CD4-positive, alpha-beta T cell (primary cell): ENCODE measurements around the gene CALN1. TPM values are rescaled to one million over a fixed set of nuclear protein-coding genes. Genes with fewer than 3 reads are reported as not detected.

Experiments
- ATAC-seq: fragments of 200-7000 bp; cut with Tn5 transposase; one replicate; pipeline ENCODE4 v1.10.0; 2022; ENCODE audit warnings: mild to moderate bottlenecking; ENCODE audit not compliant: poor library complexity
- CTCF ChIA-PET: fragments of 350-600 bp; sonication (Branson Sonifier 250); formaldehyde crosslinking; loops from one replicate; lab custom pipeline; 2021; ENCODE audit warnings: antibody characterized with exemption, inconsistent platforms; lab: Charles Lee
- POLR2A ChIA-PET: fragments of 350-600 bp; sonication (Branson Sonifier 250); formaldehyde crosslinking; loops from one replicate; lab custom pipeline; 2021; ENCODE audit warnings: antibody characterized with exemption, inconsistent platforms; lab: Charles Lee
- DNase-seq, 14 experiments: peaks; one replicate each; pipeline ENCODE4 v3.0.0-alpha.2; 2013 to 2020; ENCODE audit warnings: mixed read lengths in 2 of 14
- H3K27ac ChIP-seq, 2 donors: one replicate each; pipeline versions ENCODE4 v1.5.1 to v1.7.0; 2013; ENCODE audit warnings: low read length in 2 of 2, low read depth in 1 of 2, mild to moderate bottlenecking in 1 of 2
- H3K27me3 ChIP-seq, 2 experiments: 1 replicate in 1 of 2; 2 replicates in 1 of 2; pipeline versions ENCODE4 v1.6.1 to v1.7.0; 2013; ENCODE audit warnings: low read length in 2 of 2, control low read depth in 1 of 2, mild to moderate bottlenecking in 1 of 2, moderate library complexity in 1 of 2; ENCODE audit not compliant: insufficient read depth in 2 of 2, control insufficient read depth in 1 of 2
- H3K36me3 ChIP-seq: one replicate; pipeline ENCODE4 v1.6.1; 2013; ENCODE audit warnings: low read length, control low read depth; ENCODE audit not compliant: insufficient read depth
- H3K4me1 ChIP-seq: one replicate; pipeline ENCODE4 v1.6.1; 2013; ENCODE audit warnings: low read length, control low read depth; ENCODE audit not compliant: insufficient read depth
- H3K4me3 ChIP-seq: one replicate; pipeline ENCODE4 v1.5.1; 2013; ENCODE audit warnings: mild to moderate bottlenecking, low read length, moderate library complexity
- H3K9me3 ChIP-seq, 2 experiments: 1 replicate in 1 of 2; 2 replicates in 1 of 2; pipeline versions ENCODE4 v1.6.1 to v1.7.0; 2013; ENCODE audit warnings: low read length in 2 of 2, mild to moderate bottlenecking in 2 of 2, control low read depth in 1 of 2, moderate library complexity in 1 of 2; ENCODE audit not compliant: control insufficient read depth in 1 of 2, insufficient read depth in 1 of 2
- H3K27ac Mint-ChIP-seq: one replicate; pipeline ENCODE4 v1.8.0; 2020; ENCODE audit warnings: mixed read lengths
- H3K27me3 Mint-ChIP-seq: one replicate; pipeline ENCODE4 v1.8.0; 2021; ENCODE audit warnings: mixed read lengths
- H3K36me3 Mint-ChIP-seq: one replicate; pipeline ENCODE4 v1.8.0; 2021; ENCODE audit warnings: low read depth, mixed read lengths
- H3K4me1 Mint-ChIP-seq: one replicate; pipeline ENCODE4 v1.8.0; 2021; ENCODE audit warnings: low read depth, mixed read lengths
- H3K4me3 Mint-ChIP-seq: one replicate; pipeline ENCODE4 v1.8.0; 2020; ENCODE audit warnings: mild to moderate bottlenecking, mixed read lengths
- H3K9me3 Mint-ChIP-seq: one replicate; pipeline ENCODE4 v1.8.0; 2020; ENCODE audit warnings: mixed read lengths
- CTCF ChIP-seq: fragments of 200-600 bp; IDR thresholded peaks from one replicate; pipeline ENCODE4 v1.8.0; 2022; ENCODE audit warnings: antibody characterized with exemption, mild to moderate bottlenecking
- intact Hi-C, 2 experiments: fragments of 100-400 bp; cut with DNase I in 1 of 2; cut with micrococcal nuclease in 1 of 2; formaldehyde crosslinking; loops; one replicate each; pipeline versions ENCODE4 v1.15.1 to v1.9.0; 2023 to 2025; cut with DNase I, micrococcal nuclease
- total RNA-seq, 174 experiments: library from RNA in 2 of 174; stranded (reverse) in 2 of 174; gene quantifications; one replicate each; pipeline ENCODE4 v1.2.3 and lab custom pipeline; 2021 to 2026

Gene CALN1
- total RNA-seq, 2 experiments from 2014 or later, result 0.06 TPM; not detected in 1

GRCh38 chr7:72326365-72326764 is 85.8 kb downstream of the CALN1 start:
- TF ChIP-seq CTCF, result no peak
- Histone ChIP-seq H3K4me1 (no peaks in the 10 kb centered on the region), H3K27ac (no peak overlapping the region), H3K9me3 (peaks cover 0 to 7% of the 10 kb centered on the region in 2 experiments), H3K4me3 (no peak overlapping the region), H3K27me3 (no peaks in the 10 kb centered on the region), H3K36me3 (no peaks in the 10 kb centered on the region)
- Mint-ChIP-seq H3K36me3 (no peaks in the 10 kb centered on the region), H3K27ac (no peak overlapping the region), H3K27me3 (no peaks in the 10 kb centered on the region), H3K4me1 (no peaks in the 10 kb centered on the region), H3K4me3 (no peak overlapping the region), H3K9me3 (peaks cover 3% of the 10 kb centered on the region)
- ChIA-PET CTCF (no interaction called here), POLR2A (no interaction called here)
- intact Hi-C loops, result no loop called here
- ATAC-seq (no peak), DNase-seq (no peak)

- ChIA-PET POLR2A (no interaction called here), CTCF (no interaction called here)
- DNase-seq, result no peak
- Mint-ChIP-seq H3K9me3 (no peaks in the 10 kb centered on the region), H3K4me1 (no peaks in the 10 kb centered on the region), H3K27ac (no peak overlapping the region), H3K4me3 (no peak overlapping the region), H3K27me3 (no peaks in the 10 kb centered on the region), H3K36me3 (no peaks in the 10 kb centered on the region)
- intact Hi-C loops, result no loop called here
- Histone ChIP-seq H3K4me1 (no peaks in the 10 kb centered on the region), H3K4me3 (no peak overlapping the region), H3K27ac (no peak overlapping the region), H3K36me3 (no peaks in the 10 kb centered on the region), H3K9me3 (peaks cover 0 to 7% of the 10 kb centered on the region in 2 experiments), H3K27me3 (no peaks in the 10 kb centered on the region)
- no peak for ATAC-seq
- TF ChIP-seq CTCF, result no peak
These were observed 86.6 kb downstream of the CALN1 start for GRCh38 chr7:72325561-72325960.

- H3K4me1 ChIP-seq, result no peaks in the 10 kb centered on the region
- H3K9me3 ChIP-seq, result peaks cover 0 to 8% of the 10 kb centered on the region in 2 experiments
- ChIA-PET CTCF (no interaction called here), POLR2A (no interaction called here)
- Mint-ChIP-seq H3K4me1 (no peaks in the 10 kb centered on the region), H3K27me3 (no peaks in the 10 kb centered on the region), H3K4me3 (no peak overlapping the region), H3K9me3 (no peaks in the 10 kb centered on the region), H3K36me3 (no peaks in the 10 kb centered on the region), H3K27ac (no peak overlapping the region)
- H3K27ac ChIP-seq, result no peak overlapping the region
- H3K36me3 ChIP-seq, result no peaks in the 10 kb centered on the region
- TF ChIP-seq CTCF, result no peak
- ATAC-seq (no peak), DNase-seq (no peak)
- intact Hi-C loops, result no loop called here
- no peak overlapping the region for H3K4me3 ChIP-seq
- H3K27me3 ChIP-seq, result no peaks in the 10 kb centered on the region
These were observed 90.5 kb downstream of the CALN1 start for GRCh38 chr7:72321637-72322036.
